GM21786 (cell line): ENCODE data around the gene NUTF2.

ENCODE experiments used
- ATAC-seq: cut with Tn5 transposase; IDR thresholded peaks from one replicate; pipeline ENCODE4 v1.9.1; 2021; ENCODE audit not compliant: unreplicated experiment

NUTF2 gene

DNA sequence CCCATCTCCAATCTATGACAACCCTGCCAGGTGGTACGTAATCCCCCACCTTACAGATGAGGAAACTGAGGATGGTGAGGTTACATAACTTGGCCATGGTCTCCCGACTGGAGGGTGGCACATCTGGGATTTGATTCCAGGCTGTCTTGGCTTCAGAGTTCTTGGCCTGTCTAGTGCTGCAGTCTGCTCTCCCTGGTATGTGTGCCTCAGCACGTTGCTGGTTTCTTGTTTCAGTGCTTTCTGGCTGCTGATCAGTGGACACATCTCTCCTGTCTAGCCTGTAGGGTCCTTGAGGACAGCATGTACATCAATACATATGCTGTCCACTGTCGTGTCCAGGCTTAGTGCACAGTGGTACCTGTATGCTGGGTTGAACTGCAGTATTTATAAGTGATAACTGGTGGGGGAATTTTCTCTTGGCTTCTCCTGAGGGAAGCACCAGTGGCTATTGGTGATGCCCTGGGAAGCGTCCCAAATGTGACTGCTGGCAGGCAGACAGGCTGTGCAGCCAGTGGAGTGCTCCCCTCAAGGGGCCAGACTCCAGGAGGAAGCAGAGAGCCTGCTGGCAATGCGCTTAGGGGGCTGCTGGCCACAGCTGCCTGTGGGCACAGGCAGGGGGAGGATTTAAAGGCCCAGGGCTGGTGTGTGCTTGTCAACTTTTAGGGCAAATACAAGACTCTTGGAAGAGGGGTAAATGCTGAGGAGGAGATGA lies 70.6 kb downstream of the NUTF2 start:
- no peak for ATAC-seq

DNA sequence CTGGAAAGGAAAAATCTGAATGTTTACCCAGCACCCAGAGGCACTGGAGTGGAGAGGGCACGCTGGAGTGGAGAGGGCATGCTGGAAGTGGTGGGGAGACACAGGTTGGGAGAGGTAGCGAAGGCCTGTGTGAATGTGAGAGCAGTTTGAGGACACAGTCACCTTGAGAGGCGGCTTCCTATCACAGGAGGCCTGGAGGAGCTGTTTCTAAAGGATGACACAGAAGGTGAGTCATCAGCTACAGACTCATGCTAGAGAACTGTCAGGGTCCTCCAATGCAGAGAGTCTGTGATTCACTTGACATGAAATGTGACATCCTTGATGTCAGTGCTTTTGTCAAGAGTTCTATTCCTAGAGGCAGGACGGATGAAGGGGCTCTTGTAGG lies 71.1 kb downstream of the NUTF2 start:
- ATAC-seq, result no peak

DNA sequence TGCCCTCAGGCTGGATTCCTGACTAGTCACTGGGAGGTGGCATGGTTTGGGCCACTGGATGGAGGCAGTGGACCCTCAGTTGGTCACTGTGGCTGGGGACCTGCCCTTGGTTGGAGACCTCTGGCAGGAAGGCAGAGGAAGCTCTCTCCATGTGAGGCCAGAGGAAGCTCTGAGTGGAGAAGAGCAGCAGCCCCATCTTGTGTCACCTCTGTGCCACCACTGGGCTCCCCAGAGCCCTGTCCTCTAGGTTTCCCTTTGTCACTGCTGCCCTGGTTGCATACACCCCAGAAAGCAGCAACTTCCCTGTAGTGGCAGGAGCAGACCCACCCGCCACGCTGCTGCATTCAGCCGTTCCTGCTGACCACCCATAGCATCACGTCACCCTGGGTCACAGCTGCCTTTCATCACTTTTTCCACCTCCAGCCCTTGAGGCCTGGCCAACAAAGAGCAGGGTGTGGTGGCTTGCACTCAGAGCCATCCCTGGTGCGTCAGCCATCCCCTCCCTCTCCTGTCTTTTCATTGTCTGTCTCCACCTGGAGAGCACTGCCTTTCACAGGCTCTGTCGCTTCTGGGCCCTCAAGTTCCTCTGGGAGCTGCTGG lies 73.0 kb downstream of the NUTF2 start:
- no peak for ATAC-seq
